HG03064 (cell line): ENCODE data around the gene CLEC16A.

ENCODE experiments used
- ATAC-seq: cut with Tn5 transposase; IDR thresholded peaks from one replicate; pipeline ENCODE4 v1.9.1; 2021; ENCODE audit warnings: low read depth; ENCODE audit not compliant: unreplicated experiment

The CLEC16A gene

GRCh38 chr16:11145819-11146211, 201.5 kb downstream of the CLEC16A start:
- ATAC-seq: no peak

GRCh38 chr16:11147033-11147753, 202.8 kb downstream of the CLEC16A start:
- no peak for ATAC-seq

GRCh38 chr16:11147754-11148444, 203.5 kb downstream of the CLEC16A start:
- ATAC-seq: no peak

DNA sequence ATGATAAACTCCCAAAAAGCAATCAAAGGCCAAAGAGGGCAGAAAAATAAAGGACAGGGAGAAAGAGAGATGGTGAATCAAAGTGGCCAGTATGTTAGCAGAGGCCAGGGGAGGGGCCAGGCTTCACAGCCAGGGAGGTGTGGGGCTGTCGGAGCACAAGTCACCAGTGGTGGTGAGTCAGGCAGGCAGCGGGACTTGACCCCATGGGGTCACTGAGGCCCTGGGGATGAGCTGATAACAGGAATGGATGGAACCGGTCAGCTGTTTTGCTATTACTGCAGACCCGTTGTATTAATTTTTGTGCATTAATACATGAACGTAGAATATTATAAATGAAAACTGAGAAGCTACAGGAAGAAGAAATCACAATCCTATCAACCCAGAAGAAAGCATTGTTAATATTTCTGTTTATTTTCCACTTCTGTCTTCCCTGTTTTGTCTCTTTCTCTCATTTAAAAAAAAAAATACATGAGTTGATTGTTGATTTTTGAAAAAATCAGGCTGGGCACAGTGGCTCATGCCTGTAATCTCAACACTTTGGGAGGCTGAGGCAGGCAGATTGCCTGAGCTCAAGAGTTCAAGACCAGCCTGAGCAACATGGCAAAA, 204.8 kb downstream of the CLEC16A start:
- no peak for ATAC-seq

GRCh38 chr16:11150190-11150589, 205.8 kb downstream of the CLEC16A start:
- ATAC-seq: no peak

DNA sequence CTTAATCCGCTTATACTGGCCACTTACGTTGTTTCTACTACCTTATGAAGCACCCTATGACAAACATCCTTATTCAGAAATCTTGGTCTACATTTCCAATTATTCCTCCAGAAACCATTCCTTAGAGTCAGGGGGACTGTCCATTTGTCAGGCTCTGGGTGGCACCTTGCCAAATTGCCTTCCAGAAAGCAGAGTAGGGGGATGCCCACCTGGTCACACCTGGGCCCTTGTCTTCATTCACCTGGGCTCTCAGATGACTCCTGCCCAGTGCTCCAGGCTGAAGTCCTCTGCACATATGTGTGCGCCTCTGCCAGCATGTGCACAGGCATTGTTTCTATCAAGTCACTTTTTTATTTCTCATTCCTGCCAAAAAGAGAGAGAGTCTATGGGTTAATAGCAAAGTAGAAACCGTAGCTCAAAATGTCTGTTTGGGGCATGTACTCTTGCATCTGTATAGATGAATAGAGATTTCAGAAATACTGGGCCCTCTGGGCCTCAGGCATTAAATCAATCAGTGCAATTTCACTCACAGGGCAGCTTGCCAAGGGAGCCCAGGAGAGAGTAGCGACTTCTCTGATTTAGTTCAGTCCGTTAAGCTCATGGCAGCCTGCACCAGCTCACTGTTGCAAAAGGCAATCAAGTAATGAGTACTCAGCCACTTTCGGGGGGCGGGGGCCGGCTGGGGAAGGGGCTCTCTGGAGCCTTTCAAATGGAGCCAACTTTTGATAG, 207.0 kb downstream of the CLEC16A start:
- no peak for ATAC-seq

DNA sequence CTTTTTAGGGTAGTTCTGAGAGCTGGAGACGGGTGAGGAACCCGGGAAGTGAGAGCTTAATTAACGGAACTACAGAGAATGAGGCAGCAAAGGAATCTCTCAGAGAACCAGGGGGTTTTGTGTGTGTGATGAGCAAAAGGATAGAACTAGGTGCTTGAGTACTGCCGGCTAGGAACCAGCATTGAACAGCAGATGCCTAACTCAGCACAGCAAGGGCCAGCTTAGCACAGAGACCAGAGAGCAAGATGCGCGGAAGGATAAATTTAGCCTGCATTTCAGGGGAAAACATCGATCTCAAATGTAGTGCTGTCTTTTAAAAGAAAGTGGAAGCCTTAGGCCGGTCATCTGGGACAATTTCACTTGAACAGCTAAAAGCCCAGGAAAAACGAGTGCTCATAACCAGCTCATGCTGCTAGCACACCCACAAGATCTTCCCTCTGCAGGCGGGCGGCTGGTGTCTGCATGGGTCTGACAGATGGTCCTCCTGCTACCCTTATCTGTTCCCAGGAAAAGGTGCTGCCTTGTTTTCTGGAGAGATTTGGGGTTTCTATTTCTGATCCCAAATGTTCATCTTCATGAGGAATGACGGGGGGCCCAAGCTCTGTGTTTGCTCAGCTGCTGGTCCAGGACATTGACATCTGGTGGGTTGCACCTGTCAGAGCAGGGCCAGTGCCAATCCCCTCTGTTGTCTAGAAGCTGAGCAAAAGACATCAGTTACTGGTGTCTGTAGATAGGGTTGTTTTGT, 207.7 kb downstream of the CLEC16A start:
- no peak for ATAC-seq

GRCh38 chr16:11152677-11153331, 208.4 kb downstream of the CLEC16A start:
- ATAC-seq: no peak

GRCh38 chr16:11155284-11155806, 211.0 kb downstream of the CLEC16A start:
- no peak for ATAC-seq

GRCh38 chr16:11156401-11156800, 212.0 kb downstream of the CLEC16A start:
- no peak for ATAC-seq

GRCh38 chr16:11157143-11157542, 212.8 kb downstream of the CLEC16A start:
- ATAC-seq: no peak

GRCh38 chr16:11158018-11158417, 213.7 kb downstream of the CLEC16A start:
- no peak for ATAC-seq

DNA sequence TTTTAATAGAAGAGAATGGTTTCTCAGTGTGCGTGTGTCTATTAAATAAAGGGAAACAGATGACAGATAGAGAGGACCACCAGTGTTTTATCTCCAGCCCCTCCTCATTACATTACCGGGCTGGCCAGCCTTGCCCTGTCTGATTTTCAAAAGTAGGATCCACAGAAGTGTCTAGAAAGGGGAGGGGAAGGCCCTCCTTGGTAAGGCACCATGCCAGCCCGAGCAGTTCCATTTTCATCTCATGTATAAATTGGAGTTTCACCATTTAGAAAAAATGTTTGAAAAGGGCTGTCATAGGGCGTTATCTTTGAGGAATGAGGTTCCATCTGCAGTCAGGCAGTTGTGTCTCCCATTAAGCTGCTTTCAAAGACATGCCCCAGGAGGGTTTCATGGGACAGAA, 214.9 kb downstream of the CLEC16A start:
- no peak for ATAC-seq

DNA sequence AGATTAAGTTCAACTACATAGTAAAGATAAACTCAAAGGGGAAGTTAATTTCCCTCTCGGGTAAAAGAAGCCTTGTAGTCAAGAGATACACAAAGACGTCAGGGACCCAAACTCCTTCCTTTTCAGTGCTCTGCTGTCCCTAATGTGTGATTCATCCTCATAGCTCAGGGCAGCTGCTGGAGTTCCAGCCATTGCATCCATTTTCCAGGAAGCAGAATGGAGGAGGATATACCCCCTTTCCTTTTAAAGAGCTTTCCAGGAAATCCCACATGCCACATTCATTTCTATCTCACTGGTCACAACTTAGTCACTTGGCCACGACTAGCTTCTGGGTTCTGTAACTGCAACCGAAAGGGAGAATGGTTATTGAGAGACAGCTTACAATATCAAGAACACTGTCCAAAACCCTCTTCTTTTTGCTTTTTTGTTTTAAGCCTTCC, 216.3 kb downstream of the CLEC16A start:
- no peak for ATAC-seq

DNA sequence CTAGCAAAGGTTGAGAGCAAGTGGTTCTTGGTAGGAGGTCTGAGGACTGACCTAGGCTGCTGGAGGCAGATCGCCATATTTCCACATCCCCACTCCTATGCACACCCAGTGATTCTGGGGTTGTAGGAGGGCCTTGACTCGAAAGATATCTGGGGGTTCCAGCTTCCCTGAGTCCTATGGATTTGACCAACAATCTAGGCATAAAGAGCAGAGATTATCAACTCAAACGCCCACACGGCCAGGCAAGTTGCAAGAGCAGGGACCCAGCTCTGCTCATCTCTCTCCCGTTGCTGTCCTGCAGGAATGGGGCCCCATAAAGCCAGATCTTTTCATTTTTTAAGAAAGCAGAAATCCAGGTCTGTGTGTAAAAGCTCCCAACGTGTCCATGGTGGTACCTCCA, 217.1 kb downstream of the CLEC16A start:
- no peak for ATAC-seq

DNA sequence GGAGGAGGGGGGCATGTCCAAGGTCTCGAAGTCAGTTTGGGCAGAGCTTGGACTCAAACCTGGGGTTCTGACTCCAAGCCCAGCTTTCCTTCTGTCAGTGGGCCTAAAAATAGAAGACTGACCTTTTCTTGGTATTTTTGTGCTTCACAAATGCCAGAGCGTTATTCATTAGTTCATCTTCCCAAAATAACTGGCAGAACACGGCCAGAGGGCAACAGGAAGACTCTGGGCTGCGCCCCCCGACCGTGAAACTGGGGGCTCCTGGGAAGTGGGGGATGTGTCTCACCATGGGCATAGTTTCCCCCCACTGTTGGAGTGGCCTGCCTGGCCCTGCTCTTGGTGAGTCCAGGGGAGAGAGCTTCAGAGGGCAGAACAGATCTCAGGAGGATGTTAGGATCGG, 217.6 kb downstream of the CLEC16A start:
- ATAC-seq: no peak

DNA sequence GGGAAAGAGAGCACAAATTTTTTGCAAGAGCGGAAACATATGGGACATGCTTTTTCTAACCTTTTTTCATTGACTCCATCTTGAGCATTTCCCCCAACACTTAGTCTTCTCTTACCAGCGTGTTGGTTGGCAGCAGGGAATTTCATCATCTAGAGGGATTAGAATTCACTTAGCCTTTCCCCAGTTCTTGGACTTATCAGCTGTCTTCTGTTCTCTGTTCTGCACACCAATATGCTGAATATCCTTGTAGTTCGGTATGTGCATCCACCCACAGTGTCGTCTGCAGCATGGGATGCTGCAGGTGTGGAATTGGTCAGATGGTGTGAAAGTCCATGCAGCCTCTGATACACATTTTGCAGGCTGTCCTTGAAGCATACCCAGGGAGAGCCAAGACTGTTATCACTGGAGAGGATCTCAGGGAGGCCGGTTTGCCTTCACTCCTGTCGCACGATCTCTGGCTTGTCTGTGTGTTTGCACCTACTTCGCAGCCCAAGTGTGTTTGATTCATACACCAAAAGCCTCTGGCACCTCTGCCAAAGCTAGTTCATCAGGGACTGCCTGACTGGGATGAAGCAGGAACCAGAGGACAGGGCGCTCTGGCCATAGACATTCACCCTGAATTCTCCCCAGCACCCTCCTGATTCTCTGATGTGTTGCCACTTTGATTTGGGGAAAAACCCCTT, 218.4 kb downstream of the CLEC16A start:
- no peak for ATAC-seq

- ATAC-seq: no peak
Observed at GRCh38 chr16:11163761-11164261, 219.4 kb downstream of the CLEC16A start.
